DND-41 (cell line): Measurements from ENCODE around the gene C1orf21.

Experiments used
- ATAC-seq: fragments of 200-7000 bp; cut with Tn5 transposase; 3 replicates; pipeline ENCODE4 v1.9.1; 2021; ENCODE audit warnings: low read depth; ENCODE audit not compliant: insufficient read depth
- DNase-seq: peaks from one replicate; pipeline ENCODE4 v3.0.0-alpha.2; 2020
- H2AFZ ChIP-seq: 2 replicates; pipeline ENCODE4 v1.6.0; 2012; ENCODE audit warnings: low read depth, low read length
- H3K27ac ChIP-seq: 2 replicates; pipeline ENCODE4 v1.5.1; 2012; ENCODE audit warnings: low read length, inconsistent platforms
- H3K27me3 ChIP-seq: fragments of 200-600 bp; sonication (generic); 2 replicates; pipeline ENCODE4 v1.6.0; 2012; ENCODE audit warnings: low read length, mild to moderate bottlenecking, inconsistent platforms; ENCODE audit not compliant: insufficient read depth, poor library complexity
- H3K36me3 ChIP-seq: 2 replicates; pipeline ENCODE4 v1.5.1; 2012; ENCODE audit warnings: low read length, inconsistent platforms; ENCODE audit not compliant: insufficient read depth
- H3K4me1 ChIP-seq: 2 replicates; pipeline ENCODE4 v1.5.1; 2012; ENCODE audit warnings: mild to moderate bottlenecking, low read length; ENCODE audit not compliant: insufficient read depth
- H3K4me2 ChIP-seq: 2 replicates; pipeline ENCODE4 v1.6.0; 2012; ENCODE audit warnings: mild to moderate bottlenecking, moderate library complexity, low read length, inconsistent platforms; ENCODE audit not compliant: insufficient read depth
- H3K4me3 ChIP-seq, 2 experiments: fragments of 200-600 bp in 1 of 2; shearing (Covaris generic) in 1 of 2; 2 replicates each; pipeline ENCODE4 v1.5.1; 2012 to 2016; ENCODE audit warnings: inconsistent platforms in 2 of 2, low read length in 2 of 2, mild to moderate bottlenecking in 2 of 2, low read depth in 1 of 2, moderate library complexity in 1 of 2
- H3K79me2 ChIP-seq: 2 replicates; pipeline ENCODE4 v1.6.0; 2012; ENCODE audit warnings: low read length, inconsistent platforms; ENCODE audit not compliant: insufficient read depth
- H3K9ac ChIP-seq: 2 replicates; pipeline ENCODE4 v1.6.0; 2012; ENCODE audit warnings: low read depth, mild to moderate bottlenecking, inconsistent platforms, low read length, moderate library complexity
- H3K9me3 ChIP-seq: 2 replicates; pipeline ENCODE4 v1.5.1; 2012; ENCODE audit warnings: low read length, moderate library complexity, mild to moderate bottlenecking, inconsistent platforms; ENCODE audit not compliant: insufficient read depth, severe bottlenecking
- H4K20me1 ChIP-seq: 2 replicates; pipeline ENCODE4 v1.6.0; 2012; ENCODE audit warnings: low read length; ENCODE audit not compliant: insufficient read depth
- CTCF ChIP-seq: IDR thresholded peaks from 2 replicates; pipeline ENCODE4 v1.5.1; 2012; ENCODE audit warnings: borderline replicate concordance, low read length, moderate library complexity, mild to moderate bottlenecking; ENCODE audit not compliant: poor library complexity, severe bottlenecking; ENCODE audit errors: extremely low read depth
- EZH2 ChIP-seq: IDR thresholded peaks from 3 replicates; pipeline ENCODE4 v1.6.1; 2012; ENCODE audit warnings: borderline replicate concordance, low read depth, mild to moderate bottlenecking, moderate library complexity, low read length, inconsistent platforms; ENCODE audit not compliant: severe bottlenecking

C1orf21 gene

GRCh38 chr1:184533049-184533448 lies 146.2 kb downstream of the C1orf21 start:
- no peak overlapping the region for H3K9ac ChIP-seq
- no peak for DNase-seq
- H3K4me3 ChIP-seq = no peak overlapping the region
- H3K4me1 ChIP-seq = no peaks in the 10 kb centered on the region
- no peaks in the 10 kb centered on the region for H3K79me2 ChIP-seq
- no peaks in the 10 kb centered on the region for H3K36me3 ChIP-seq
- no peaks in the 10 kb centered on the region for H3K27me3 ChIP-seq
- H4K20me1 ChIP-seq = no peaks in the 10 kb centered on the region
- ATAC-seq = no peak
- no peak overlapping the region for H2AFZ ChIP-seq
- no peak overlapping the region for H3K4me2 ChIP-seq
- H3K9me3 ChIP-seq = peaks cover 4% of the 10 kb centered on the region
- TF ChIP-seq EZH2 = no peak
- no peak for TF ChIP-seq CTCF
- H3K27ac ChIP-seq = no peak overlapping the region

- Histone ChIP-seq H3K9me3 (peaks cover 4% of the 10 kb centered on the region), H4K20me1 (no peaks in the 10 kb centered on the region), H3K4me2 (no peak overlapping the region), H3K4me3 (no peak overlapping the region), H3K27me3 (no peaks in the 10 kb centered on the region), H2AFZ (no peak overlapping the region), H3K36me3 (no peaks in the 10 kb centered on the region), H3K79me2 (no peaks in the 10 kb centered on the region), H3K9ac (no peak overlapping the region), H3K4me1 (no peaks in the 10 kb centered on the region), H3K27ac (no peak overlapping the region)
- TF ChIP-seq CTCF = no peak
- no peak for TF ChIP-seq EZH2
- no peak for DNase-seq
- no peak for ATAC-seq
Measured at GRCh38 chr1:184533915-184534314, 147.1 kb downstream of the C1orf21 start.

GRCh38 chr1:184534690-184535089 lies 147.9 kb downstream of the C1orf21 start:
- H3K9me3 ChIP-seq = peaks cover 4% of the 10 kb centered on the region
- H3K79me2 ChIP-seq = no peaks in the 10 kb centered on the region
- no peak for TF ChIP-seq CTCF
- TF ChIP-seq EZH2 = no peak
- H3K9ac ChIP-seq = no peak overlapping the region
- H3K4me1 ChIP-seq = no peaks in the 10 kb centered on the region
- DNase-seq (no peak), ATAC-seq (no peak)
- no peak overlapping the region for H3K4me2 ChIP-seq
- H3K27ac ChIP-seq = no peak overlapping the region
- H2AFZ ChIP-seq = no peak overlapping the region
- no peaks in the 10 kb centered on the region for H3K27me3 ChIP-seq
- no peaks in the 10 kb centered on the region for H3K36me3 ChIP-seq
- H4K20me1 ChIP-seq = no peaks in the 10 kb centered on the region
- no peak overlapping the region for H3K4me3 ChIP-seq

- no peak for ATAC-seq
Measured at GRCh38 chr1:184535191-184535970, 148.6 kb downstream of the C1orf21 start.

More at GRCh38 chr1:184535191-184535970, 148.6 kb downstream of the C1orf21 start:
- Histone ChIP-seq H3K4me2 (no peak overlapping the region), H3K79me2 (no peaks in the 10 kb centered on the region), H3K4me1 (no peaks in the 10 kb centered on the region), H3K27ac (no peak overlapping the region), H2AFZ (no peak overlapping the region), H4K20me1 (no peaks in the 10 kb centered on the region), H3K27me3 (no peaks in the 10 kb centered on the region), H3K9me3 (peaks cover 4% of the 10 kb centered on the region), H3K9ac (no peak overlapping the region), H3K4me3 (no peak overlapping the region), H3K36me3 (no peaks in the 10 kb centered on the region)
- no peak for DNase-seq
- no peak for TF ChIP-seq CTCF
- no peak for TF ChIP-seq EZH2
